Forelimb muscle (tissue), 1 donor: Measurements from ENCODE around the gene POLN. TPM values are rescaled to one million over a fixed set of nuclear protein-coding genes. Genes with fewer than 3 reads are reported as not detected.
"Not testable (repeated sequence)": the region's sequence is repeated elsewhere in the genome, so short reads cannot be mapped to it uniquely, and the experiment has no call there.

Source experiments
- DNase-seq: peaks from one replicate; pipeline ENCODE4 v3.0.0-alpha.2; 2013; ENCODE audit warnings: low read depth
- polyA plus RNA-seq: library from polyadenylated mRNA; unstranded; fragments of 120-200 nt; gene quantifications from one replicate; pipeline ENCODE4 v1.2.1, GENCODE V29; 2013; ENCODE audit not compliant: insufficient read length

Gene POLN
- polyA plus RNA-seq, 1 donor = 3.0 TPM

GRCh38 chr4:2166253-2166652 lies 75.7 kb downstream of the POLN start:
- no peak for DNase-seq

- DNase-seq = no peak
Observed at GRCh38 chr4:2165391-2165790, 76.5 kb downstream of the POLN start.

- no peak for DNase-seq
Observed at GRCh38 chr4:2163311-2163821, 78.6 kb downstream of the POLN start.

- DNase-seq = not testable (repeated sequence)
Observed at GRCh38 chr4:2161092-2161703, 80.7 kb downstream of the POLN start.

- DNase-seq = no peak
Observed at GRCh38 chr4:2159931-2160330, 82.0 kb downstream of the POLN start.

GRCh38 chr4:2155246-2155645 lies 86.7 kb downstream of the POLN start:
- DNase-seq = no peak

GRCh38 chr4:2154215-2154740 lies 87.6 kb downstream of the POLN start:
- DNase-seq = no peak

GRCh38 chr4:2151544-2151943 lies 90.4 kb downstream of the POLN start:
- no peak for DNase-seq

GRCh38 chr4:2150076-2150475 lies 91.8 kb downstream of the POLN start:
- no peak for DNase-seq

GRCh38 chr4:2142630-2143427 lies 99.1 kb downstream of the POLN start:
- no peak for DNase-seq

GRCh38 chr4:2141762-2142451 lies 100.0 kb downstream of the POLN start:
- DNase-seq = no peak

GRCh38 chr4:2141022-2141761 lies 100.7 kb downstream of the POLN start:
- no peak for DNase-seq

GRCh38 chr4:2138846-2139500 lies 102.9 kb downstream of the POLN start:
- DNase-seq = no peak

- DNase-seq = no peak
Observed at GRCh38 chr4:2136726-2137125, 105.2 kb downstream of the POLN start.

GRCh38 chr4:2135083-2135482 lies 106.8 kb downstream of the POLN start:
- DNase-seq = peak; percentile 13

- DNase-seq = no peak
Observed at GRCh38 chr4:2132438-2132837, 109.5 kb downstream of the POLN start.

GRCh38 chr4:2127609-2128332 lies 114.2 kb downstream of the POLN start:
- no peak for DNase-seq

- no peak for DNase-seq
Observed at GRCh38 chr4:2126309-2127043, 115.4 kb downstream of the POLN start.

- no peak for DNase-seq
Observed at GRCh38 chr4:2125831-2126230, 116.1 kb downstream of the POLN start.

- DNase-seq = no peak
Observed at GRCh38 chr4:2125023-2125422, 116.9 kb downstream of the POLN start.
